GM12878 (cell line): ENCODE results near the gene PHB1. TPM values are rescaled to one million over a fixed set of nuclear protein-coding genes. Genes with fewer than 3 reads are reported as not detected.

Source experiments
- ATAC-seq: fragments of 200-7000 bp; cut with Tn5 transposase; 3 replicates; pipeline ENCODE4 v1.9.1; 2020; ENCODE audit warnings: mild to moderate bottlenecking, moderate library complexity
- BruUV-seq: library from RNA; stranded (reverse); fragments of 400-500 nt; replicated peaks from 2 replicates; lab custom pipeline; 2021; lab: Mats Ljungman, UMichigan
- CTCF ChIA-PET: fragments of 300-600 bp; sonication (Branson Sonifier 250); formaldehyde crosslinking; extraction: SDS; loops from one replicate; lab custom pipeline; 2021; ENCODE audit warnings: inconsistent platforms; lab: Yijun Ruan, JAX
- POLR2A ChIA-PET: fragments of 350-600 bp; formaldehyde crosslinking; extraction: SDS; loops from one replicate; lab custom pipeline; 2021; ENCODE audit warnings: inconsistent platforms; lab: Charles Lee
- RAD21 ChIA-PET: fragments of 300-600 bp; sonication (Branson Sonifier 250); formaldehyde crosslinking; loops from one replicate; lab custom pipeline; 2023; ENCODE audit warnings: antibody characterized with exemption; ENCODE audit not compliant: unreplicated experiment; lab: Charles Lee
- SMC1A ChIA-PET: fragments of 300-600 bp; sonication (Branson Sonifier 250); formaldehyde crosslinking; loops from one replicate; lab custom pipeline; 2023; ENCODE audit not compliant: unreplicated experiment, uncharacterized antibody; lab: Charles Lee
- DNase-seq: peaks from one replicate; pipeline ENCODE4 v3.0.0-alpha.2; 2011; ENCODE audit warnings: low read depth, low spot score
- FAIRE-seq: peaks from 3 replicates; lab custom pipeline; 2011; peaks lifted over from hg19 to GRCh38; lab: Jason Lieb, UNC
- H2AFZ ChIP-seq: 2 replicates; pipeline ENCODE4 v1.6.0; 2011; ENCODE audit warnings: low read depth, low read length, control low read depth; ENCODE audit not compliant: control insufficient read depth
- H3K27ac ChIP-seq: 2 replicates; pipeline ENCODE4 v1.5.1; 2011; ENCODE audit warnings: control low read depth; ENCODE audit not compliant: control insufficient read depth, insufficient read depth
- H3K27me3 ChIP-seq, 2 experiments: replicated peaks in 1 of 2; 2 replicates each; pipeline versions ENCODE4 v1.6.0 to v1.6.1; 2011; ENCODE audit warnings: low read length in 1 of 2; ENCODE audit not compliant: control insufficient read depth in 2 of 2, insufficient read depth in 2 of 2
- H3K36me3 ChIP-seq, 2 experiments: 2 replicates each; pipeline ENCODE4 v1.5.1; 2011; ENCODE audit warnings: low read length in 1 of 2; ENCODE audit not compliant: control insufficient read depth in 2 of 2, insufficient read depth in 2 of 2
- H3K4me1 ChIP-seq: 2 replicates; pipeline ENCODE4 v1.6.1; 2011; ENCODE audit warnings: mild to moderate bottlenecking, low read length, moderate library complexity, mixed read lengths; ENCODE audit not compliant: control insufficient read depth, insufficient read depth
- H3K4me2 ChIP-seq: 2 replicates; pipeline ENCODE4 v1.6.0; 2011; ENCODE audit warnings: control low read depth; ENCODE audit not compliant: control insufficient read depth, insufficient read depth
- H3K4me3 ChIP-seq: fragments of 200-600 bp; sonication (generic); 2 replicates; pipeline ENCODE4 v1.5.1; 2016
- H3K79me2 ChIP-seq: 2 replicates; pipeline ENCODE4 v1.6.0; 2011; ENCODE audit warnings: low read length; ENCODE audit not compliant: control insufficient read depth, insufficient read depth
- H3K9ac ChIP-seq: 2 replicates; pipeline ENCODE4 v1.8.0; 2011; ENCODE audit warnings: low read length, control low read depth, mixed read lengths; ENCODE audit not compliant: control insufficient read depth, insufficient read depth
- H3K9me3 ChIP-seq: replicated peaks from 3 replicates; pipeline ENCODE4 v1.5.1; 2011; ENCODE audit warnings: mild to moderate bottlenecking, low read length; ENCODE audit not compliant: control insufficient read depth, insufficient read depth
- H4K20me1 ChIP-seq: 2 replicates; pipeline ENCODE4 v1.6.0; 2011; ENCODE audit not compliant: control insufficient read depth, insufficient read depth
- ATF7 ChIP-seq: fragments of 450-650 bp; IDR thresholded peaks from 2 replicates; pipeline ENCODE4 v1.6.1; 2016; ENCODE audit warnings: low read depth, mild to moderate bottlenecking
- BCL11A ChIP-seq: IDR thresholded peaks from 2 replicates; pipeline ENCODE4 v1.6.1; 2011; ENCODE audit warnings: low read depth, low read length
- GATAD2B ChIP-seq: fragments of 450-650 bp; conservative IDR thresholded peaks from 2 replicates; pipeline ENCODE4 v1.6.1; 2017; ENCODE audit warnings: low read depth, mild to moderate bottlenecking, moderate library complexity
- HDAC6 ChIP-seq: fragments of 200-600 bp; sonication (generic); IDR thresholded peaks from one replicate; pipeline ENCODE4 v1.8.0; 2017; ENCODE audit warnings: antibody characterized with exemption; ENCODE audit not compliant: unreplicated experiment
- NBN ChIP-seq: fragments of 450-650 bp; IDR thresholded peaks from 2 replicates; pipeline ENCODE4 v1.6.1; 2016
- PAX5 ChIP-seq: IDR thresholded peaks from 2 replicates; pipeline ENCODE4 v1.6.1; 2011; ENCODE audit warnings: low read depth, low read length, borderline replicate concordance
- RELA ChIP-seq: fragments of 450-650 bp; IDR thresholded peaks from 2 replicates; pipeline ENCODE4 v1.8.0; 2014; ENCODE audit warnings: borderline replicate concordance; ENCODE audit not compliant: partially characterized antibody
- SMARCA5 ChIP-seq: fragments of 450-650 bp; IDR thresholded peaks from 2 replicates; pipeline ENCODE4 v1.6.1; 2017; ENCODE audit warnings: mild to moderate bottlenecking
- SP1 ChIP-seq: IDR thresholded peaks from one replicate; pipeline ENCODE4 v1.6.1; 2011; ENCODE audit warnings: low read depth, low read length
- STAT1 ChIP-seq: fragments of 450-650 bp; conservative IDR thresholded peaks from 2 replicates; pipeline ENCODE4 v1.6.1; 2014; ENCODE audit warnings: antibody characterized with exemption, mild to moderate bottlenecking
- WRNIP1 ChIP-seq: IDR thresholded peaks from 2 replicates; pipeline ENCODE4 v1.6.1; 2011; ENCODE audit warnings: low read depth, low read length, improper control_type of control experiment, borderline replicate concordance
- ZNF217 ChIP-seq: fragments of 450-650 bp; IDR thresholded peaks from 2 replicates; pipeline ENCODE4 v1.6.1; 2017; ENCODE audit warnings: antibody characterized with exemption, mild to moderate bottlenecking
- ZNF622 ChIP-seq: fragments of 450-650 bp; IDR thresholded peaks from 2 replicates; pipeline ENCODE4 v1.6.1; 2017; ENCODE audit warnings: mild to moderate bottlenecking, inconsistent platforms
- WGBS: methylation state at CpG from one replicate; pipeline ENCODE4 v1.1.6; 2016; ENCODE audit warnings: low lambda C conversion rate; ENCODE audit not compliant: insufficient replicate concordance, insufficient coverage; ENCODE audit errors: missing lambda C conversion rate; 5-methylcytosine and 5-hydroxymethylcytosine counted together
- in situ Hi-C: fragments of 300-500 bp; cut with MboI; formaldehyde crosslinking; loops from 9 replicates; pipeline ENCODE4 v1.14.3; 2018; ENCODE audit warnings: mixed read lengths
- intact Hi-C: fragments of 100-400 bp; cut with micrococcal nuclease; formaldehyde crosslinking; loops from one replicate; pipeline ENCODE4 v1.14.2; 2022; ENCODE audit not compliant: unreplicated experiment
- polyA plus RNA-seq, 11 experiments: library from polyadenylated mRNA; depleted of rRNA in 4 of 11; unstranded in 6 of 11; stranded (reverse) in 5 of 11; fragments of >200 nt; fragmentation: Nextera tagmentation in 4 of 11; fragmentation: Illumina TruSeq in 1 of 11; extraction: Ambion mirVana in 4 of 11; extraction: Trizol in 1 of 11; gene quantifications; 1 replicate in 1 of 11; 2 replicates in 10 of 11; pipeline versions ENCODE4 v1.2.1 to v1.2.3, GENCODE V29; 2011 to 2016; ENCODE audit warnings: inconsistent platforms in 2 of 11, missing spikeins in 2 of 11, low read depth in 1 of 11
- total RNA-seq, 4 experiments: library from RNA; depleted of rRNA in 3 of 4; stranded (reverse); fragments of >200 nt in 3 of 4; fragmentation: Illumina TruSeq in 1 of 4; extraction: Trizol in 1 of 4; gene quantifications; 2 replicates each; pipeline versions ENCODE4 v1.2.1 to v1.2.3, GENCODE V29; 2013 to 2021
- TF ChIP-seq, protein P1 (sequence below): fragments of 450-650 bp; IDR thresholded peaks from 2 replicates; pipeline ENCODE4 v1.6.1; 2017; ENCODE audit warnings: antibody characterized with exemption, mild to moderate bottlenecking, moderate library complexity
- TF ChIP-seq, protein P2 (sequence below): fragments of 150-350 bp; IDR thresholded peaks from 2 replicates; pipeline ENCODE4 v1.6.1; 2014; ENCODE audit warnings: mild to moderate bottlenecking, low read depth, low read length
- TF ChIP-seq, protein P3 (sequence below): fragments of 450-650 bp; IDR thresholded peaks from 2 replicates; pipeline ENCODE4 v1.6.1; 2016; ENCODE audit warnings: mild to moderate bottlenecking

Gene PHB1
- total and polyA plus RNA-seq, 10 of the 15 experiments (the other 5 are each of a cell fraction or from before 2014, with no cell fraction given) = 117 to 466 (median 248) TPM

DNA sequence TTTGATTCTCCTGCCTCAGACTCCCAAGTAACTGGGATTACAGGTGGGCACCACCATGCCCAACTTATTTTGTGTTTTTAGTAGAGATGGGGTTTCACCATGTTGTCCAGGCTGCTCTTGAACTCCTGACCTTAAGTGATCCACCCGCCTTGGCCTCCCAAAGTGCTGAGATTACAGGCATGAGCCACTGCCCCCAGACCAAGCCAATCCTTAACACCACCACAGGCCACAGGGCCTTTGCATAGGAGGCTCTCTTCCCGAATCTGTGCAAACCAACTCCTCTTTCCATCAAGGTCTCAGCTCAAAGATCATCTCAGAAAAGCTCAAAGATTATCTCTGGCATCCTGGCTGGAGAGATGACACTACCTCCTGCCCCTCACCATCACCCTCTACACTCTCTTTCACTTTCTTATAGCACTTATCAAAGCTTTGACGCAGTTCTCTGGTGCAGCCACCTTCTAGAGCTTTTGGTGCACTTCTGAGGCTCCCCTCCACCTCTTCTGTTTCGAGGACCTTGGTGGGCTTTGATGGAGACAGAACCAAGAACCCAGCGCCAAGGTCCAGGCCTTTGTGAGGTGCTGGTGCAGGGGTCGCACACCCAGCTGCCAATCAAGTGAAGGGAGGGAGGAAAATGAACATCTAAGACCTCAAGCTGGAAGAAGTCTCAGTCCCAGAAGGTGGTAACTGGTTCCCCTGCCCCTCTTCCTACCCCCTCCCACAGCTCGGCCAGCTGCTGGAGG is 23.2 kb upstream of the PHB1 start (continued):
- TF ChIP-seq, protein P1, sequence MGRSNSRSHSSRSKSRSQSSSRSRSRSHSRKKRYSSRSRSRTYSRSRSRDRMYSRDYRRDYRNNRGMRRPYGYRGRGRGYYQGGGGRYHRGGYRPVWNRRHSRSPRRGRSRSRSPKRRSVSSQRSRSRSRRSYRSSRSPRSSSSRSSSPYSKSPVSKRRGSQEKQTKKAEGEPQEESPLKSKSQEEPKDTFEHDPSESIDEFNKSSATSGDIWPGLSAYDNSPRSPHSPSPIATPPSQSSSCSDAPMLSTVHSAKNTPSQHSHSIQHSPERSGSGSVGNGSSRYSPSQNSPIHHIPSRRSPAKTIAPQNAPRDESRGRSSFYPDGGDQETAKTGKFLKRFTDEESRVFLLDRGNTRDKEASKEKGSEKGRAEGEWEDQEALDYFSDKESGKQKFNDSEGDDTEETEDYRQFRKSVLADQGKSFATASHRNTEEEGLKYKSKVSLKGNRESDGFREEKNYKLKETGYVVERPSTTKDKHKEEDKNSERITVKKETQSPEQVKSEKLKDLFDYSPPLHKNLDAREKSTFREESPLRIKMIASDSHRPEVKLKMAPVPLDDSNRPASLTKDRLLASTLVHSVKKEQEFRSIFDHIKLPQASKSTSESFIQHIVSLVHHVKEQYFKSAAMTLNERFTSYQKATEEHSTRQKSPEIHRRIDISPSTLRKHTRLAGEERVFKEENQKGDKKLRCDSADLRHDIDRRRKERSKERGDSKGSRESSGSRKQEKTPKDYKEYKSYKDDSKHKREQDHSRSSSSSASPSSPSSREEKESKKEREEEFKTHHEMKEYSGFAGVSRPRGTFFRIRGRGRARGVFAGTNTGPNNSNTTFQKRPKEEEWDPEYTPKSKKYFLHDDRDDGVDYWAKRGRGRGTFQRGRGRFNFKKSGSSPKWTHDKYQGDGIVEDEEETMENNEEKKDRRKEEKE = no peak
- no peak for TF ChIP-seq STAT1
- no peak for TF ChIP-seq HDAC6
- no peak for TF ChIP-seq ATF7
- TF ChIP-seq SMARCA5 = no peak
- no peak for TF ChIP-seq GATAD2B
- TF ChIP-seq PAX5 = no peak
- TF ChIP-seq BCL11A = no peak

DNA sequence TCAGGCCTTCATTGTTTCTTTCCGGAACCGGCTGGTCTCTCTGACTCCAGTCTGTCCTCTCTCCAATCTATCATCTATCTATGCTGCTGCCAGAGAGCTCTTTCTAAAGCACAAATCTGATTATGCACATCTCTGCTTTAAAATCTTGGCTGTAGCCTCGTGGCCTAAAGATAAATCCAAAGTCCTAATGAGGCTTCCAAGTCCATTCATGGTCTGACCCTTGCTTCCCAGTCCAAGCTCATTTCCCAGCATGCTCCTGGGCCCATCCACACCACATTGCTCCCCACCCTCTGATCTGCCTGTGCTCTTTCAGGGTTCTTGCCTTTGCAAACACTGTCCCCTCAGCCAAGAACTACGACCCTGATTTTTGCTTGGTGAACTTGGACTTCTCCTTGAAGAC is 21.5 kb upstream of the PHB1 start:
- no peak for ATAC-seq
- Histone ChIP-seq H3K79me2 (no peaks in the 10 kb centered on the region), H3K27me3 (no peaks in the 10 kb centered on the region; a peak in 2 of 4 replicates), H3K27ac (no peak overlapping the region), H3K4me1 (peaks cover 4% of the 10 kb centered on the region), H3K9me3 (no peaks in the 10 kb centered on the region), H3K4me2 (no peak overlapping the region), H3K9ac (no peak overlapping the region), H3K36me3 (no peaks in the 10 kb centered on the region), H4K20me1 (no peaks in the 10 kb centered on the region), H2AFZ (no peak overlapping the region), H3K4me3 (no peak overlapping the region)
- BruUV-seq = no TSS peak
- 49% methylated on average over 4 of the region's 4 CpGs for WGBS
- RAD21 ChIA-PET = interaction anchor here (8.3 kb wide), 1 partner anchor 121 kb away, joined by 45 read pairs; no protein-coding TSS in a partner anchor
- intact Hi-C loops = no loop called here
- in situ Hi-C loops = loop anchor here (5.0 kb wide), 1 partner anchor 116 kb away; no protein-coding TSS in a partner anchor
- SMC1A ChIA-PET = interaction anchor here (0.8 to 2.7 kb wide), 5 partner anchors 11 to 260 kb away, joined by 3 to 13 read pairs (median 4); no protein-coding TSS in a partner anchor
- CTCF ChIA-PET = interaction anchor here (0.7 to 9.4 kb wide), 7 partner anchors 10 to 130 kb away, joined by 3 to 125 read pairs (median 3); no protein-coding TSS in a partner anchor
- no peak for DNase-seq
- POLR2A ChIA-PET = no interaction called here
- no peak for FAIRE-seq
- TF ChIP-seq, protein P2, sequence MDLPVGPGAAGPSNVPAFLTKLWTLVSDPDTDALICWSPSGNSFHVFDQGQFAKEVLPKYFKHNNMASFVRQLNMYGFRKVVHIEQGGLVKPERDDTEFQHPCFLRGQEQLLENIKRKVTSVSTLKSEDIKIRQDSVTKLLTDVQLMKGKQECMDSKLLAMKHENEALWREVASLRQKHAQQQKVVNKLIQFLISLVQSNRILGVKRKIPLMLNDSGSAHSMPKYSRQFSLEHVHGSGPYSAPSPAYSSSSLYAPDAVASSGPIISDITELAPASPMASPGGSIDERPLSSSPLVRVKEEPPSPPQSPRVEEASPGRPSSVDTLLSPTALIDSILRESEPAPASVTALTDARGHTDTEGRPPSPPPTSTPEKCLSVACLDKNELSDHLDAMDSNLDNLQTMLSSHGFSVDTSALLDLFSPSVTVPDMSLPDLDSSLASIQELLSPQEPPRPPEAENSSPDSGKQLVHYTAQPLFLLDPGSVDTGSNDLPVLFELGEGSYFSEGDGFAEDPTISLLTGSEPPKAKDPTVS = no peak
- TF ChIP-seq, protein P3, sequence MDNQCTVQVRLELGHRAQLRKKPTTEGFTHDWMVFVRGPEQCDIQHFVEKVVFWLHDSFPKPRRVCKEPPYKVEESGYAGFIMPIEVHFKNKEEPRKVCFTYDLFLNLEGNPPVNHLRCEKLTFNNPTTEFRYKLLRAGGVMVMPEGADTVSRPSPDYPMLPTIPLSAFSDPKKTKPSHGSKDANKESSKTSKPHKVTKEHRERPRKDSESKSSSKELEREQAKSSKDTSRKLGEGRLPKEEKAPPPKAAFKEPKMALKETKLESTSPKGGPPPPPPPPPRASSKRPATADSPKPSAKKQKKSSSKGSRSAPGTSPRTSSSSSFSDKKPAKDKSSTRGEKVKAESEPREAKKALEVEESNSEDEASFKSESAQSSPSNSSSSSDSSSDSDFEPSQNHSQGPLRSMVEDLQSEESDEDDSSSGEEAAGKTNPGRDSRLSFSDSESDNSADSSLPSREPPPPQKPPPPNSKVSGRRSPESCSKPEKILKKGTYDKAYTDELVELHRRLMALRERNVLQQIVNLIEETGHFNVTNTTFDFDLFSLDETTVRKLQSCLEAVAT = no peak
- TF ChIP-seq NBN (no peak), ZNF217 (no peak), SP1 (no peak), ZNF622 (no peak), RELA (no peak), WRNIP1 (no peak)
